Activated CD8-positive, alpha-beta memory T cell treated with anti-CD3 and anti-CD28 coated beads, Interleukin-2, amount 50 U/mL, for 1 hour (primary cell): ENCODE results near the gene TPST2.

ENCODE experiments used
- DNase-seq: peaks from one replicate; pipeline ENCODE4 v3.0.0-alpha.2; 2020; ENCODE audit errors: extremely low read depth

The TPST2 gene

DNA sequence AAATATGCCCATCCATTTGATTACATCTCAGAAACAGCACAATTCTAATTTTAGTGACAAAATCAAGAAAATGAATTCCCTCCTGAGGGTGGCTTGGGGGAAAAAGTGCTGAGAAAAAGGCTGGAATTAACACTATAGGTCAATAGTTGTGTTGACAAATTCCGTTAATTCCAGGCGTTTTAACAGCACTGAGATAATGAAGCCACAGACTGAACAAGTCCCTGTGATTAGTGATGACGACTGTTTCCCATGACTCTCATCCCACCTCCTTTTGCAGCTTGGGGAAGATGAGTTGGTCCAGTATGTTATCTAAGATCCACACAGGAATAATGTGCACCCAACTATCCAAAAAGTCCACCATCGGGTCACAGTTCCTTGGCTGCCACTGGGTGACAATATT, 93.5 kb downstream of the TPST2 start:
- no peak for DNase-seq

DNA sequence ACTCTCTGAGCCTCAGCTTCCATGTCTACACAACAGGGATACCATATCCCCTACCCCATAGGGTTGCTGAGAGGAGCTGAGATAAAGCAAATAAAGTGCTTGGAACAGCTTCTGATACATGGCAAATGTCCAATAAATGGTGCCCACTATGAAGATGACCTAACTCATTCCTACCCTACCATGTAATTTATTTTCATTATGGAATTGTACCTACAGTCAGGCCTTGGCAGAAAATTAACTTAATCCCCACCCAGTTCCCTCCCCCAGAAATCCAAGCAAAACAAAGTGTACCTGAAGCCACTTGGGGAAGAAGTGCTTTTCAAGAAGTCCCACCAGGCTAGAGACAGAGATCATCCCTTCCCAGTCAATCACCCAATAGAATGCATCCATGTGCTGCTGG, 95.4 kb downstream of the TPST2 start:
- DNase-seq = no peak

DNA sequence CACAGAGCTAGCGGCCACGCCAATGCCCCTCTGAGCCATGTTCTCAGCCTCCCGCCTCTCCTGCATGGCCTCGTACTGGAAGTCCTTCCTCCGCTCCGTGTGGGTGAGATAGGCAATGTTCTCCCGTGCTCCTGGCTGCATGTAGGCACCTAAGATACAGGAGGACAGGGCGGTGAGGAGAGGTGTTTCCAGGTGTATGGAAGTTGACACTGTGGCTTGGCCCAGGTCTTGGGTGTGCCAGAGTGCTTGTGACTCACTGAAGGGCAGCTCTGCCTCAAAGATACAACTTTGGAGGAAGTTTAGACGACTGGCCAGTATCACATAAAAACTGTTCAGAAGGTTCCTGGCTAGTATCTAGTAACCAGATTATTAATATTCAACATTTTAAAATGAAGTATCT, 97.7 kb downstream of the TPST2 start:
- DNase-seq = no peak

DNA sequence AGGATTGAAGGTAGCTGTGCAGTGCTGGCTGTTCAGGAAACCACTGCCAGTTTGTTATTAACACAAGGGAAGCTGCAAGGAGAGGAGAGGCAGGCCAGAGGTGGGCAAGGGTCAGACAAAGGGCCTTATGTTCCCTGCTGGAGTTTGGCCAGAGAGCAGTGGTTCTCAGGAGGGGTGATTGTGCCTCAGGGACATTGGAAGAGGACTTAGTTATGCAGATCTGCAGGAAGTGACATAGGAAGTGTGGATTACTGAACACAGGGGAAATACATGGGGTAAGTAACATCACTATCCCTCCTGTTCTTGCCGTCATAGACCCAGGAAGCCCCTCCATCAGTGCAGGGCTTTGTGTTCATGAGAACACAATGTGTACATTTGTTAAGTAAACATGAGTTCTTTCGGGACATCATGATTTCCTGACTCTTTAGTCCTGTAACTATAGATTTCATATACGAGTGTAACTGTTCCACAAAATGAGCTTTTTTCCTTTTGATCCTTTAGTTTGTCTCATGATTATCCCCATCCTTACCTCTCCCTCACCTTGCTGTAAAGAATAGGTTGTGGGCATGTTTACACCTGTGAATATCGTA, 100.4 kb downstream of the TPST2 start:
- no peak for DNase-seq

DNA sequence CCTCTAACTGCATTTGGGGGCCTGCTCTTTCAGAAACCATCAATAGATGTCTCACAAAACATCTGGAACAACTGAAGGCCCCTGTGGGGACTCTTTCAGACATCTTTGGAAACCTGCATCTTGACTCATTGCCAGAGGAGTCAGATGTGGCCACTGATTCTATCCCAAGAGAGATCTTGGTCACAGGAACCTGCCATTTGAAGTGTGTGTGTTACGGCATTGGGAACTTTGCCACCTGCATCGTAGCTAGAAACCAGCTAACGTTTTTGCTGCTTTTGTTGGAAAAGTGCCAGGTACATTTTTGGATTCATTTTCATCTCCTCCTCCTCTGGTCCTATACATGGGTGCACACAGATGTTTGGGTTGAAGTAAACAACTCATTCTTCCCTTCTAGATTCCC, 101.9 kb downstream of the TPST2 start:
- no peak for DNase-seq

DNA sequence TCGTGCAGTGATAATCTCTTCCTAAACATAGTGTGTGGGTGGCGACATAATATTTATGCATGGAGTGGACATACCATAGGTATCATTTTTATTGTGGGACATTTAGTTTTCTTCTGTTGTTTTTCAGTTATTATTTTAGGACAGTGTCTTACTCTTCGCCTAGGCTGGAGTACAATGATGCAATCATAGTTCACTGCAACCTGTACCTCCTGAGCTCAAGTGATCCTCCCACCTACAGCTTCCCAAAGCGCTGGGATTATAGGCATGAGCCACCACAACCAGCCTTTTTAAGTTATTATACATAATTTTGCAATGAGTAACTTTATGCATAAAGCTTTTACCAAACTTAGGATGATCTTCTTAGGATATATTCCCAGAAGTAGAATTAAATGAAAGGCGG, 103.5 kb downstream of the TPST2 start:
- no peak for DNase-seq

DNA sequence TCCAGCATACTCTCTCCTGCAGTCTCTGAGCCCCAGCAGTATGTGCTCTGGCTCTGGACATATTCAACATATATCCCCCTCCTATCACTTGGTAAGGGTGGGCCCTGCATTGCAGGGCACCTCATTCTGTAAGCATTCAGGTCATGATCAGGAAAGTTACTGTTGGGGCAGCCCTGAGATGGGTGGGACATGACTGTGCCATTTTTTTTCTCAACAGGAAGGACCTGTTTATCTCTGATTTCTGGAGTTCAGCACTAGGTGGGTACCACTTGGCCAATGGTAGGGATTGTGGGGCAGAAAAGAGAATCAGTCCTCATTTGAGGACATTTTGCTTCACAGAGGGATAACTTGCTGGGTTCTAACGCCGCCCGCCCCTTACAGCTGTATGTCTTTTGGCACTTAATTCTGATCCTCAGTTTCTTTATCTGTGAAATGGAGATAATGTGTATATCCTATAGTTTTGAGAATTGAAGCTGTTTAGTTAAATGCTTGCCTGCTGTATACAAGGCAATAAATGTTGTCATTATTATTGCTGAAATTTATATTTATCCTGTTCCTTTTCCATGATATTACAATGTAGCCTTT, 104.0 kb downstream of the TPST2 start:
- DNase-seq = no peak

DNA sequence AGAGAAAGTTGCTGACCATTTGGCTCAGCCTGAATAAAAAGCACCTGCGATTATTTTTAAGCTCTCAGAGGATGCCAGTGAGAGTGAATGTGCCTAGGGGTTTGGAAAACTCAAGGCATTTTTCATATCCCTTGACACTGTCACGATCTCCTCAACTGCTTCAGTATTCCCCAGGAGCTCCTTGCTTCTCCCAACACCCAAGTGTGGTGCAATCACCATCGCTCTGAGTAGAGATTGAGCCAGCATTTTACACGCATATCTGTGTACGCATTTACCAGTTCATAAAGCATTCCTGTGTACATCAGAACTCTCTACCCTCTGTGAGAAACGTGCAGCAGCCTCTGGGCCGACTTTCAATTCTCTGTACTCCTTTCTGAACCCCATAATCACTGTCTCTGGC, 104.9 kb downstream of the TPST2 start:
- no peak for DNase-seq

DNA sequence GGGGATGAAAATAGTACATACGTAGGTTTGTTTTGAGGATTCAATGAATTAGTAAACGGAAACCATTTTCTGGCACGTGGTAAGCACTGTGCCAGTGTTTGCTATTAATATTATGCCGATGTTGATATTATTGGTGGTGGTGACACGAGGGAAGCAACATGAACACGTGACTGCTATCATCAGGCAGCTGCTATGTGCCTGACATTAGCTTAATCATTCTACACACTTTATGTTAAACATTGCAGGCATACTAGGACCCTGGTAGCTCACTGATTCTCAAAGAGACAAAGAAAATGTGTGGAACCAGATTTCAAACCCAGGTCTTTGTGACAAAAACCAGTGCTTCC, 105.6 kb downstream of the TPST2 start:
- DNase-seq = no peak

DNA sequence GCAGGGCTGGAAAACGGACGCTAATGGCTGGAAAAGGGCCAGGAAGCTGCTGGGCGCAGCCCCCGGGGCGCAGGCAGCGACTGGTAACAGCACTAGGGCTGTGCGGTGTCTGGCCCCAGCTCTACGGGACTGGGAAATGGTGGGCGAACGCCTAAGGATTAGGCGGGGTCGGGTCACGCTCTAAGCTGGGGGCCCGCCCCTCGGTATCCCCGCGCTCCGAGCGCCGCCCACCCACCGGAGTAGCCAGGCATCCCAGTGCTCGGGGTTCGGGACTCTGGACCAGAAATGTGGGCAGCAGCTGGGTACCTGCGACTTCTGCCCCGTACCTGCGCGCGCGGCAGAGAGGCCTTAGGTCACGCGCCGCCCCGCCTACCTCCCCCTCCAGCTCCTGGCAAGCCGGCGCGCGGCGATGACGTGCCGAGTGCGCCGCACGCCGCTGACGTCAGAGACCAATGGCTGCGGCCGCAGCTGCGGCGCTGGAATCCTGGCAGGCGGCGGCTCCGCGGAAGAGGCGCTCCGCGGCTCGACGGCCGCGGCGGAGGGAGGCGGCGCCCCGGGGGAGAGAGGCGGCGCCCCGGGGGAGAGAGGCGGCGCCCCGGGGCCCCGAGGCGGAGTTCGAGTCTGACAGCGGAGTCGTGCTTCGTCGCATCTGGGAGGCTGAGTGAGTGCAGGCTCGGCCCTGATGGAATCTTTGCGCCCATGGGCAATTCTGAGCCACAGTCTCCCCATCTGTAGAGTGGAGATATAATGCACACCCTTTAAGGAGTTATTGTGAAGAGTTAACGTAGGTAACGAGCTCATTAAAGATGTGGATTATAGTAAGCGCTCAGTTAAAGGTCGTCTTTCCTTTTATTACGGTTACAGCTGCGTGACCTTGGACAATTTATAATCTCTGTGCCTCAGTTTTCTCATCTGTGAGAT, 106.2 kb downstream of the TPST2 start, which contains the start of the genes HPS4 and SRRD:
HPS4 (minus strand) TSS at position 345 of the 921 bp plus-strand sequence. CDS start 2,021 bp downstream, outside the sequence.
SRRD (plus strand) TSS at position 439 of the 921 bp plus-strand sequence; CDS start at position 453, 14 bp downstream.
- DNase-seq = peak; percentile 64

DNA sequence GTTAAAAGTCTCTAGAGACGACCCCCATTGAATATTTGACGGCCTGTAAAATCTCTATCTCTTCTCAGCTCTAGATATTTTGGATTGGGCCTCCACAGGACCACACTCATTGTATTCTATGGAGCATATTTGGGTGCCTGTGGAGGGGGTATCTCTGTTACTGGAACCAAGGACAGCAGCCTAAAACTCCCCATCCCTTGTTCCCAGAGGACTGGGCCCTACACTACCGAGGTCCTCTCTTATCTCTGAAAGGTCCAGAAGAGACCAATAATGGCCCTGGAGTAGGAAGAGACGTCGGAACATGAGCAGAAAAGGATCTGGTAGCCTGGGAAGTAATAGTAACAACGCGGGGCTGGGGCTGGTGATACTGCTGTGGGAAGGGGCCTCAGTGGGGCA, 106.9 kb downstream of the TPST2 start:
- no peak for DNase-seq

DNA sequence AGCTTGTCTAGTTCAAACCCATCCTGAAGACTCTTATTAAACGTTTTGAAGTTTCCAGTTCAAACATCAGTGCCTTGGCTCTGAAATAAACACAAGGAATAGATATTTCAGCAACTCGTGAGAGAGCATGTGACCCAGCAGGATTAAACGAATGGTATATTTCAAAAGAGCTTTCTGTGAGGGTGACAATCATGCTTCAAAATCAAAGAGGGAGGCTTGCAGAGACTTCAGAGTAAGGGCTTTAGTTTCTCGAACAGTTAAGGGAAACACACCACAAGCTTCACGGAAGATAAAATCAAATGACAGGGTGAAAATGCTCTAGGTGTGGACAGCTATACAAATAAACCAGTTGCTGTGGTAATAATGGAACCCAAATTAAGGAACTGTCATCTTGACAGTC, 107.8 kb downstream of the TPST2 start:
- no peak for DNase-seq

DNA sequence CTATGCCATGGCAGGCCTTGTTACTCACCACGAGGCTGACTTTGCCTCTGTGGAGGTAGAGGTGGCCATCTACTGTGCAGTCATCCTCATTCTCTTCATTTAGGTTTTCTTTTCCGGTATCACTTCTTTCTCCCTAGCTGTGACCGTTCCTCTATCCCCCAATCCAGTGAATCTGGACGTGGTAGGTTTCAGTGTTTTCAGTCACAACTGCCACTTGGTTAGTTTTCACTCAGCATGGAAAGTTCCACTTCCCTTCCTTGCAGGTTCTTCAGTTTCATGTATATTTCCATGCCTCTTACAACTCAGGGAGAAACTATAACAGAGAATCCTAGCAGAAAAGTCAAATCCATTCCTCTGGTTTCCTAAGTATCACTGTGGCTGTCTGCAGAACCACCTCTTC, 108.2 kb downstream of the TPST2 start:
- no peak for DNase-seq

DNA sequence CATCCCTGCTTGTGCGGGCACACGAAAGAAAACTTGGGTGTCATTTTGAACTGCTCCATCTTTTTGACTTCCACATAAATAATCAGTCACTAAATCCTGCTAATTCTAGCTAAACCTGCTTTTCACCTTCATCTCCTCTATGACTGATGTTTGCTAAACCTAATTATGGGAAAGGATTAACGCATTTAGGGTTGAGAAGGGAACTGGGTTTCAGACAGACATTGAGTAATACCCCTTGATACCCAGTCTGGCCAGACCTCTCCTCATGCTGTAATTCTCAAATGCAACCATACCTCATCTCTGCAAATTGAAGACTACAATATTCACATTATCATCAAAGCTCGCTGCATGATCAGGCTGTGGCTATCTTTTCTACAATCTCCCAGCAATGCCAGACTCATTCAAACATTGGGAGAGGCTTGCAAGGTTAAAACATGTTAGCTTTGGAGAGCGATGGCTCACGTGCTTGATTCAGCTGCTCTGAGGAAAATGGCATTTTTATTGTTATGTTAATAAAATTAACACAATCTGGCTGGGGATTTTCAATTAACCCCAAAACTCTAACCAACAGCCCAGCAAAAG, 108.7 kb downstream of the TPST2 start:
- no peak for DNase-seq

DNA sequence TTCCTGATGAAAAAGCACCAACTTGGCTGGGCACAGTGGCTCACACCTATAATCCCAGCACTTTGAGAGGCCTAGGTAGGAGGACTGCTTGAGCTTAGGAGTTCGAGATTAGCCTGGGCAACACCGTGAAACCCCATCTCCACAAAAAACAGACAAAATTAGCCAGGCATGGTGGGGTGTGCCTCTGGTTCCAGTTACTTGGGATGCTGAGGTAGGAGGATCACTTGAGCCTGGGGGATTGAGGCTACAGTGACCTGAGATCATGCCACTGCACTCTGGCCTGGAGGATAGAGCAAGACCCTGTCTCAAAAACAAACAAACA, 109.4 kb downstream of the TPST2 start:
- DNase-seq = no peak

DNA sequence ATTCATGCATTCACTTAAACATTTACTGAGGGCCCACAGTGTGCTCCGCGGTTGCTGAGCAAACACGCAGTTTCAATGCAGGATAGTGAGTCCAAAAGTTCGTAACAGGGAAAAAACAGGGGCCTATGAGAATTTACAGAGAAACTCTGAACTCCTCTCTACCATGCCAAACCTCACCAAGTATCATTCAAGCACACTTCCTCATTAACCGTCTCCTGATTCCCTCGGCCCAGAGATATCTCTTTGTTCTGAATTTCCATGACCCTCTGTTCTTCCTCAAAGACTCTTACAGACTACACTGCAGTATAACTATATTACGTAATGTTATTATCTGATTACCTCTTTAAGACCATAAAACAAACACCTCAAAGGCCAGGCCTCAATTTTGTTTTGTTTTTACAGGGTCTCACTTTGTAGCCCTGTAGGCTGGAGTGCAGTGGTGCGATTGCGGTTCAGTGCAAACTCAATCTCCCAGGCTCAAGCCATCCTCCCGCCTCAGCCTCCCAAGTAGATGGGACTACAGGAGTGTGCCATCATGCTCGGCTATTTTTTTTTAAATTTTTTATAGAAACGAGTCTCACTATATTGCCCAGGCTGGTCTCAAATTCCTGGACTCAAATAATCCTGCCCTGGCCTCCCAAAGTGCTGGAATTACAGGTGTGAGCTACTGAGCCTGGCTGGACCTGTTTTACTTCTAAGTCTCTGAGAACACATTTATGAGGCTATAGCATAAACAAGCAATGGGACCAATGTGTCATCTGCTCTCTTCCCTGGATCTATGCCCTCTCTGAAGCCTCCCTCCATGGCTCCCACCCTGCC, 109.9 kb downstream of the TPST2 start:
- DNase-seq = no peak

DNA sequence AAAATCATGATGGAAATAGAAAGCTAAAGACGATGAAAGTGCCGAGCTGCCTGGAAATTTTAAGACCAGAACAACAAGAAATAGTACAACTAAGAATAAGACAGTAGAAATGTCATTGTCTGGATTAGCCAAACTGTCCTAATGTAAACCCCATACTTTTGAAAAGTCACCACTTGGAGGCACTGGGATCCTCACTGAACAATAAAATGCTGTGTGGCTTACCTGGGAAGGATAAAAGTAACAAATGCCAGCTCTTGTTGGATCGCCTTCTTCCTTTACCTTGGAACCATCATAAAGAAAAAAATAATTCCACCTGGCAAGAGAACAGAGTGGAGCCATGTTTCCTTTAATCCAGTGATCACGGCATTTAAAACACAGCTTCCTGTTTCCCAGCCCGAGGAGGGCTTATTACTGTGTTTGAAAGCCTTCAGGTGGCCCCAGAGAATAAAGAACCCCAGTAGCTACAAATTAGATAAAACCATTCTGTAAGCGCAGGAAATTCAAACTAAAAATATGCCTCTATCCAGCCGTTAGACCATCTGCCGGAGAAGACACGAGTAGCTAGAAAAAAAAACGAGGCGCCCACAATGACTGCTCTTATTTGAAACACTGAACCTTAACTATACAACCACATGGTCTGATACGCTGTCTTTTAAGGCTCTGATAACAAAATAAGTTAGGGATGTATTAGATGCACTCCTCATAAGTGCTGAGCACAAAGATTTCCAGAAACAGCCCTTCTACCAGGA, 110.7 kb downstream of the TPST2 start:
- no peak for DNase-seq

DNA sequence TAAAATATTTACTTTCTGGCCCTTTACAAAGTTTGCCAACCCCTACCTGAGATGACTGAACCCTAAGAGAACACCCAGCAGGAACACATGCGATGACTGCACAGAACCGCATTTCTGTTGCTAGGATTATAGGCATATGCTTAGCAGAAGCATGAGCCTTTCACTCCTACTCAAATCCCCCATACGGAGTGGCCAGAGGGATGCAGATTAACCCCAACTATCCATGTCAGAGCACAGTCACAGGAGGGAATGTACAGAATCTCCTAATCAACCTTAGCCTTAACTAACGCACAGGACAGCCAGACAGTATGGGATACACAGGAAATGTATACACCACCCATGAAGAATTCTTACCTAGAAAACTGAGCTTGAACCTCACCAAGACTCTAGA, 112.6 kb downstream of the TPST2 start:
- DNase-seq = no peak

DNA sequence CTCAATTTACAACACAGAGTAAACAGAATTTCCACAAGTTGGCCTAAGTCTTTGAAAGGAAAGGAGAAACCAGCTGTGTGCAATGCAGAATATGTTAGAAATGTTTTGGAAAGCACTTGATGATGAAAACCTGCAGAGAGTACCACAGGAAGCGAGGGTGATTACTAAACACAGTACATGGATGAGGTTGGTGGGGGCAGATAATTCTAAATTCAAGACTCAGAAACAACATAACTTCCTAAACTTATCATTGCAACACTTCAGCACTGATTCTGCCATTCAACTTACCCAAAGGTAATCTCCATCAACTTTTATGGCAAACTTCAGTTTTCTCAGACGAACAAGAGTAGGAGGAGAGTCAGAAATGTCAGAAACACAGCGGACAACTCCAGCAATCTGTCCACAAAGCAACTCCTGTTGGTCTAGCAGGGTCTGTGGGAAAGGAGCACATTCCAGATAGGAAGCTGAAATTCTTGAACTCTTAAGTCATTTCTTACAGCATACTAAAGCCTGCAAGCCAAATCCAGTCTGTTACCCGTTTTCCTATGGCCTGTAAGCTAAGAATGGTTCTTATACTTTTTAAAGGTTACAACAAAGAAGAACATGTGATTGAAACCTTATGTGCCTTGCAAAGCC, 113.1 kb downstream of the TPST2 start:
- no peak for DNase-seq

DNA sequence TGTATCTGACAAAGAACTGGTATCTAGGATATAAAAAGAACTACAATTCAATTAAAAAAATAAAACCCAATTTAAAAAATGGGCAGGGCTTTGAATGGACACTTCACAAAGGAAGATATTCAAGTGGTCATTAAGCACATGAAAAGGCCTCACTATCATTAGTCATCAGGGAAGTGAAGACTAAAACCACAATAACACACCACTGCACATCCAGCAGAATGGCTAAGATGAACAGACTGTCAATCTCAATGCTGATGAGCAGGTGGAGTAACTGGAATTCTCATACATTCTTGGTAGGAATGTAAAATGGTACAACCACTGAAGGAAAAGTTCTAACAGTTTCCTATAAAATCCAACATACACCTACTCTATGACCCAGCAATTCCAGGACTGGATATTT, 115.2 kb downstream of the TPST2 start:
- no peak for DNase-seq
